IMR-90 (cell line): ENCODE data around the gene CENATAC. TPM values are rescaled to one million over a fixed set of nuclear protein-coding genes. Genes with fewer than 3 reads are reported as not detected.
A peak's percentile ranks its signal among the peaks of the same experiment; 100 is the strongest.

Experiments
- ATAC-seq: fragments of 200-7000 bp; cut with Tn5 transposase; 2 replicates; pipeline ENCODE4 v1.9.1; 2020; ENCODE audit warnings: low read depth, mild to moderate bottlenecking, moderate library complexity
- BruUV-seq: library from RNA; stranded (reverse); fragments of 400-500 nt; replicated peaks from 2 replicates; lab custom pipeline; 2021; lab: Mats Ljungman, UMichigan
- CTCF ChIA-PET: fragments of 300-600 bp; formaldehyde crosslinking; extraction: SDS; loops from one replicate; lab custom pipeline; 2021; ENCODE audit warnings: antibody characterized with exemption; lab: Yijun Ruan, JAX
- POLR2A ChIA-PET: fragments of 300-600 bp; sonication (Branson Sonifier 250); formaldehyde crosslinking; loops from one replicate; lab custom pipeline; 2022; ENCODE audit warnings: antibody characterized with exemption; ENCODE audit not compliant: unreplicated experiment; lab: Charles Lee
- DNase-seq: peaks from one replicate; pipeline ENCODE4 v3.0.0; 2013
- H2AFZ ChIP-seq: replicated peaks from 2 replicates; pipeline ENCODE3; 2013; ENCODE audit warnings: low read length, mild to moderate bottlenecking; ENCODE audit not compliant: poor library complexity
- H2AK5ac ChIP-seq: 2 replicates; pipeline ENCODE4 v1.6.1; 2013; ENCODE audit warnings: low read depth, low read length, inconsistent platforms
- H2AK9ac ChIP-seq: replicated peaks from 2 replicates; pipeline ENCODE3; 2013; ENCODE audit warnings: mild to moderate bottlenecking, low read depth, low read length, moderate library complexity; ENCODE audit not compliant: poor library complexity
- H2BK120ac ChIP-seq: 2 replicates; pipeline ENCODE4 v1.6.1; 2013; ENCODE audit warnings: low read depth, low read length, inconsistent platforms
- H2BK15ac ChIP-seq: 3 replicates; pipeline ENCODE4 v1.6.1; 2013; ENCODE audit warnings: low read depth, low read length, inconsistent platforms
- H2BK20ac ChIP-seq: 2 replicates; pipeline ENCODE4 v1.6.1; 2013; ENCODE audit warnings: low read depth, mild to moderate bottlenecking, inconsistent platforms, low read length, moderate library complexity
- H2BK5ac ChIP-seq: 2 replicates; pipeline ENCODE4 v1.6.1; 2013; ENCODE audit warnings: mild to moderate bottlenecking, low read depth, low read length, inconsistent platforms; ENCODE audit not compliant: poor library complexity, severe bottlenecking
- H3K14ac ChIP-seq: replicated peaks from 2 replicates; pipeline ENCODE4 v1.6.1; 2013; ENCODE audit warnings: low read depth, low read length, inconsistent platforms
- H3K18ac ChIP-seq: 2 replicates; pipeline ENCODE4 v1.6.1; 2013; ENCODE audit warnings: low read depth, low read length, control low read depth
- H3K23ac ChIP-seq: 2 replicates; pipeline ENCODE4 v1.6.1; 2013; ENCODE audit warnings: low read depth, low read length, inconsistent platforms
- H3K27ac ChIP-seq: 2 replicates; pipeline ENCODE4 v1.5.1; 2013; ENCODE audit warnings: mild to moderate bottlenecking, control low read depth, low read length; ENCODE audit not compliant: insufficient read depth
- H3K27me3 ChIP-seq: 2 replicates; pipeline ENCODE4 v1.6.1; 2013; ENCODE audit warnings: low read length; ENCODE audit not compliant: control insufficient read depth, insufficient read depth
- H3K36me3 ChIP-seq: 2 replicates; pipeline ENCODE4 v1.6.1; 2013; ENCODE audit warnings: low read length, mixed read lengths; ENCODE audit not compliant: control insufficient read depth, insufficient read depth
- H3K4ac ChIP-seq: 2 replicates; pipeline ENCODE4 v1.6.1; 2013; ENCODE audit warnings: low read depth, low read length, inconsistent platforms
- H3K4me1 ChIP-seq: 2 replicates; pipeline ENCODE4 v1.6.1; 2013; ENCODE audit warnings: low read length, mixed read lengths; ENCODE audit not compliant: control insufficient read depth, insufficient read depth
- H3K4me2 ChIP-seq: 2 replicates; pipeline ENCODE4 v1.6.1; 2013; ENCODE audit warnings: low read depth, mild to moderate bottlenecking, control low read depth, low read length, moderate library complexity
- H3K4me3 ChIP-seq: 2 replicates; pipeline ENCODE4 v1.5.1; 2013; ENCODE audit warnings: low read depth, mild to moderate bottlenecking, control low read depth, low read length, moderate library complexity; ENCODE audit not compliant: insufficient read depth
- H3K56ac ChIP-seq: 2 replicates; pipeline ENCODE4 v1.6.1; 2013; ENCODE audit warnings: low read length, inconsistent platforms; ENCODE audit not compliant: insufficient read depth; ENCODE audit errors: extremely low read depth
- H3K79me1 ChIP-seq, 2 experiments: 2 replicates each; pipeline ENCODE4 v1.6.1; 2013; ENCODE audit warnings: low read length in 2 of 2, inconsistent platforms in 1 of 2, low read depth in 1 of 2
- H3K9ac ChIP-seq: 2 replicates; pipeline ENCODE4 v1.6.1; 2013; ENCODE audit warnings: low read depth, low read length, control low read depth
- H3K9me1 ChIP-seq: 2 replicates; pipeline ENCODE4 v1.6.1; 2013; ENCODE audit warnings: low read length, inconsistent platforms; ENCODE audit not compliant: insufficient read depth
- H3K9me3 ChIP-seq: 2 replicates; pipeline ENCODE4 v1.6.1; 2013; ENCODE audit warnings: low read length; ENCODE audit not compliant: control insufficient read depth, insufficient read depth
- H4K20me1 ChIP-seq: 2 replicates; pipeline ENCODE4 v1.6.1; 2013; ENCODE audit warnings: low read length, inconsistent platforms; ENCODE audit not compliant: insufficient read depth
- H4K5ac ChIP-seq: 2 replicates; pipeline ENCODE4 v1.6.1; 2013; ENCODE audit warnings: mild to moderate bottlenecking, low read depth, low read length, control low read depth
- H4K8ac ChIP-seq, 2 experiments: 2 replicates each; pipeline ENCODE4 v1.6.1; 2013; ENCODE audit warnings: low read depth in 2 of 2, low read length in 2 of 2, control low read depth in 1 of 2, inconsistent platforms in 1 of 2
- H4K91ac ChIP-seq: 2 replicates; pipeline ENCODE4 v1.6.1; 2013; ENCODE audit warnings: low read depth, low read length, inconsistent platforms; ENCODE audit not compliant: insufficient read depth
- BHLHE40 ChIP-seq: fragments of 150-350 bp; IDR thresholded peaks from 2 replicates; pipeline ENCODE4 v1.6.1; 2016; ENCODE audit warnings: mild to moderate bottlenecking, low read depth, low read length
- CEBPB ChIP-seq: IDR thresholded peaks from 2 replicates; pipeline ENCODE4 v1.6.1; 2012; ENCODE audit warnings: low read depth, low read length, improper control_type of control experiment
- CHD1 ChIP-seq: IDR thresholded peaks from 2 replicates; pipeline ENCODE4 v1.6.1; 2012; ENCODE audit warnings: low read depth, low read length, improper control_type of control experiment
- FOS ChIP-seq: fragments of 150-350 bp; IDR thresholded peaks from 2 replicates; pipeline ENCODE4 v1.6.1; 2016; ENCODE audit warnings: low read depth, low read length
- MAFK ChIP-seq: IDR thresholded peaks from 2 replicates; pipeline ENCODE4 v1.6.1; 2012; ENCODE audit warnings: low read depth, low read length, improper control_type of control experiment
- MAZ ChIP-seq: IDR thresholded peaks from 2 replicates; pipeline ENCODE4 v1.6.1; 2012; ENCODE audit warnings: low read depth, mild to moderate bottlenecking, low read length, improper control_type of control experiment, moderate library complexity, borderline replicate concordance
- MXI1 ChIP-seq: IDR thresholded peaks from 2 replicates; pipeline ENCODE4 v1.6.1; 2012; ENCODE audit warnings: low read depth, mild to moderate bottlenecking, low read length, moderate library complexity, borderline replicate concordance
- NFE2L2 ChIP-seq: fragments of 150-350 bp; IDR thresholded peaks from 2 replicates; pipeline ENCODE4 v1.6.1; 2016; ENCODE audit warnings: low read depth, mild to moderate bottlenecking, low read length
- POLR2A ChIP-seq: IDR thresholded peaks from 2 replicates; pipeline ENCODE4 v1.6.1; 2012; ENCODE audit warnings: mild to moderate bottlenecking, low read depth, low read length
- RAD21 ChIP-seq: IDR thresholded peaks from 2 replicates; pipeline ENCODE4 v1.6.1; 2012; ENCODE audit warnings: low read length, improper control_type of control experiment
- RCOR1 ChIP-seq: IDR thresholded peaks from 2 replicates; pipeline ENCODE4 v1.6.1; 2012; ENCODE audit warnings: mild to moderate bottlenecking, low read length, improper control_type of control experiment; ENCODE audit not compliant: insufficient replicate concordance
- RFX5 ChIP-seq: IDR thresholded peaks from 2 replicates; pipeline ENCODE4 v1.8.0; 2012; ENCODE audit warnings: low read depth, mild to moderate bottlenecking, low read length, moderate library complexity
- SMC3 ChIP-seq: fragments of 150-350 bp; IDR thresholded peaks from 2 replicates; pipeline ENCODE4 v1.6.1; 2016; ENCODE audit warnings: low read depth, mild to moderate bottlenecking, antibody characterized with exemption, low read length, moderate library complexity
- WGBS, 2 experiments: methylation state at CpG; one replicate each; pipeline versions ENCODE4 v1.1.5 to v1.1.7; 2013; ENCODE audit warnings: missing lambda C conversion rate in 2 of 2; ENCODE audit not compliant: insufficient read length in 1 of 2; ENCODE audit errors: extremely low coverage in 2 of 2; 5-methylcytosine and 5-hydroxymethylcytosine counted together
- dilution Hi-C: fragments of 300-500 bp; cut with HindIII; formaldehyde crosslinking; loops from one replicate; pipeline ENCODE4 v1.14.3; 2018; ENCODE audit warnings: low sequenced_read_pairs; ENCODE audit not compliant: unreplicated experiment
- in situ Hi-C: fragments of 300-500 bp; cut with MboI; formaldehyde crosslinking; loops from 3 replicates; pipeline ENCODE4 v1.14.3; 2019; ENCODE audit warnings: low sequenced_read_pairs, inconsistent platforms, mixed read lengths
- intact Hi-C: fragments of 100-400 bp; cut with micrococcal nuclease; formaldehyde crosslinking; loops from 2 replicates; pipeline ENCODE4 v1.10.0; 2022
- polyA plus RNA-seq, 3 experiments: library from polyadenylated mRNA; depleted of rRNA; stranded (reverse); fragments of >200 nt; gene quantifications; 2 replicates each; pipeline ENCODE4 v1.2.3, GENCODE V29; 2012; ENCODE audit warnings: low replicate concordance in 1 of 3
- total RNA-seq: library from RNA; depleted of rRNA; stranded (reverse); fragments of >200 nt; gene quantifications from 2 replicates; pipeline ENCODE4 v1.2.3, GENCODE V29; 2012
- TF ChIP-seq, protein P1 (sequence below): fragments of 150-350 bp; IDR thresholded peaks from 2 replicates; pipeline ENCODE4 v1.6.1; 2017; ENCODE audit warnings: mild to moderate bottlenecking, antibody characterized with exemption, low read length, low read depth
- TF ChIP-seq, protein P2 (sequence below): fragments of 150-350 bp; IDR thresholded peaks from 2 replicates; pipeline ENCODE4 v1.6.1; 2016; ENCODE audit warnings: low read depth, mild to moderate bottlenecking, low read length, moderate library complexity, borderline replicate concordance
- TF ChIP-seq, protein P3 (sequence below): conservative IDR thresholded peaks from 2 replicates; pipeline ENCODE4 v1.5.1; 2012; ENCODE audit warnings: mild to moderate bottlenecking, low read depth, low read length, improper control_type of control experiment

The CENATAC gene
- total and polyA plus RNA-seq, 2 of the 4 experiments (the other 2 are of a cell fraction) = 13.1 to 16.7 TPM

DNA sequence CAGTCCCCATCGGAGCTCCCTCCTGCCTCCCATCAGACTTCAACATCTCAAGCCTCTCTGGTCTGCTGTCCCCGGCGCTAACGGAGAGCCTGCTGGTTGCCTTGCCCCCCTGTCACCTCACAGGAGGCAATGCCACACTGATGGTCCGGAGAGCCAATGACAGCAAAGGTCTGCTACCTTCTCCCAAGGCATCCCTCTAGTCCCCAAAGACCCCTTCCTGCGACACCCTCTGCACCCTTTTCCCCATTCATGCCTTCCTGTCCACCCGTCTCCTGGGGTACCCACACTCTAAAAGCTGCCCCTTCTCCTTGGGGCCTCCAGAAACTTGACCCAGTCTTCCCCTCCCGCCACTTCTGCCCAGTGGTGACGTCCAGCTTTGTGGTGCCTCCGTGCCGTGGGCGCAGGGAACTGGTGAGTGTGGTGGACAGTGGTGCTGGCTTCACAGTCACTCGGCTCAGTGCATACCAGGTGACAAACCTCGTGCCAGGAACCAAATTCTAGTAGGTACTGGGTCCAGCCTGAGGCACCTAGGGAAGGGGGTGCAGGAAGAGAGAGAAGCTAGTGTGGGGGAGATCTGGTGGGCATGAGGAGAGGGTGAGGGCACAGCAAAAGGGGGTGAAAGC is 41.0 kb upstream of the CENATAC start:
- Histone ChIP-seq H2AK9ac (peak overlapping the region; percentile 85), H2BK20ac (no peak overlapping the region), H3K79me1 (no peaks in the 10 kb centered on the region), H3K4ac (no peak overlapping the region), H3K9me1 (no peaks in the 10 kb centered on the region), H3K27ac (no peak overlapping the region), H3K9me3 (no peaks in the 10 kb centered on the region), H4K91ac (no peak overlapping the region), H3K23ac (no peak overlapping the region), H3K18ac (no peak overlapping the region), H3K56ac (no peak overlapping the region), H3K14ac (no peak overlapping the region), H3K4me3 (no peak overlapping the region), H2AK5ac (no peak overlapping the region), H3K4me1 (no peaks in the 10 kb centered on the region), H2BK5ac (no peak overlapping the region), H4K5ac (no peak overlapping the region), H2BK15ac (no peak overlapping the region), H2BK120ac (no peak overlapping the region), H4K20me1 (no peaks in the 10 kb centered on the region), H3K4me2 (no peak overlapping the region), H4K8ac (no peak overlapping the region), H3K27me3 (peaks cover 52% of the 10 kb centered on the region), H2AFZ (peak overlapping the region; percentile 79), H3K9ac (no peak overlapping the region), H3K36me3 (no peaks in the 10 kb centered on the region)
- WGBS, 2 experiments = 39% methylated on average over 6 of the region's 14 CpGs; no CpG with 5 or more reads in 1 of the 2 experiments
- intact Hi-C loops = loop anchor here (1.0 kb wide), 3 partner anchors 51 to 267 kb away; partner anchors contain the start of gene DDX6
- dilution Hi-C loops = no loop called here
- CTCF ChIA-PET = interaction anchor here (0.8 to 2.1 kb wide), 3 partner anchors 24 to 283 kb away, joined by 3 to 10 read pairs (median 3); no protein-coding TSS in a partner anchor
- ATAC-seq (peak; percentile 8; the same call in 1 of the 2 replicates), DNase-seq (no peak)
- BruUV-seq = no TSS peak
- TF ChIP-seq NFE2L2 (no peak), CEBPB (no peak), FOS (no peak), MAZ (no peak), SMC3 (no peak), POLR2A (no peak), CHD1 (no peak), RAD21 (no peak), BHLHE40 (no peak), MAFK (no peak), RFX5 (no peak), RCOR1 (no peak), MXI1 (no peak)
- TF ChIP-seq, protein P1, sequence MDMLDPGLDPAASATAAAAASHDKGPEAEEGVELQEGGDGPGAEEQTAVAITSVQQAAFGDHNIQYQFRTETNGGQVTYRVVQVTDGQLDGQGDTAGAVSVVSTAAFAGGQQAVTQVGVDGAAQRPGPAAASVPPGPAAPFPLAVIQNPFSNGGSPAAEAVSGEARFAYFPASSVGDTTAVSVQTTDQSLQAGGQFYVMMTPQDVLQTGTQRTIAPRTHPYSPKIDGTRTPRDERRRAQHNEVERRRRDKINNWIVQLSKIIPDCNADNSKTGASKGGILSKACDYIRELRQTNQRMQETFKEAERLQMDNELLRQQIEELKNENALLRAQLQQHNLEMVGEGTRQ = no peak
- TF ChIP-seq, protein P2, sequence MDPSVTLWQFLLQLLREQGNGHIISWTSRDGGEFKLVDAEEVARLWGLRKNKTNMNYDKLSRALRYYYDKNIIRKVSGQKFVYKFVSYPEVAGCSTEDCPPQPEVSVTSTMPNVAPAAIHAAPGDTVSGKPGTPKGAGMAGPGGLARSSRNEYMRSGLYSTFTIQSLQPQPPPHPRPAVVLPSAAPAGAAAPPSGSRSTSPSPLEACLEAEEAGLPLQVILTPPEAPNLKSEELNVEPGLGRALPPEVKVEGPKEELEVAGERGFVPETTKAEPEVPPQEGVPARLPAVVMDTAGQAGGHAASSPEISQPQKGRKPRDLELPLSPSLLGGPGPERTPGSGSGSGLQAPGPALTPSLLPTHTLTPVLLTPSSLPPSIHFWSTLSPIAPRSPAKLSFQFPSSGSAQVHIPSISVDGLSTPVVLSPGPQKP = no peak
- TF ChIP-seq, protein P3, sequence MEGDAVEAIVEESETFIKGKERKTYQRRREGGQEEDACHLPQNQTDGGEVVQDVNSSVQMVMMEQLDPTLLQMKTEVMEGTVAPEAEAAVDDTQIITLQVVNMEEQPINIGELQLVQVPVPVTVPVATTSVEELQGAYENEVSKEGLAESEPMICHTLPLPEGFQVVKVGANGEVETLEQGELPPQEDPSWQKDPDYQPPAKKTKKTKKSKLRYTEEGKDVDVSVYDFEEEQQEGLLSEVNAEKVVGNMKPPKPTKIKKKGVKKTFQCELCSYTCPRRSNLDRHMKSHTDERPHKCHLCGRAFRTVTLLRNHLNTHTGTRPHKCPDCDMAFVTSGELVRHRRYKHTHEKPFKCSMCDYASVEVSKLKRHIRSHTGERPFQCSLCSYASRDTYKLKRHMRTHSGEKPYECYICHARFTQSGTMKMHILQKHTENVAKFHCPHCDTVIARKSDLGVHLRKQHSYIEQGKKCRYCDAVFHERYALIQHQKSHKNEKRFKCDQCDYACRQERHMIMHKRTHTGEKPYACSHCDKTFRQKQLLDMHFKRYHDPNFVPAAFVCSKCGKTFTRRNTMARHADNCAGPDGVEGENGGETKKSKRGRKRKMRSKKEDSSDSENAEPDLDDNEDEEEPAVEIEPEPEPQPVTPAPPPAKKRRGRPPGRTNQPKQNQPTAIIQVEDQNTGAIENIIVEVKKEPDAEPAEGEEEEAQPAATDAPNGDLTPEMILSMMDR = no peak
- POLR2A ChIA-PET = no interaction called here
- in situ Hi-C loops = loop anchor here (5.0 kb wide), 1 partner anchor 265 kb away; no protein-coding TSS in a partner anchor
